Smooth muscle cell of the coronary artery (primary cell): ENCODE measurements around the gene RASGRP1. TPM values are rescaled to one million over a fixed set of nuclear protein-coding genes. Genes with fewer than 3 reads are reported as not detected.

Experiments
- total RNA-seq: library from RNA; depleted of rRNA; stranded (reverse); fragments of >200 nt; gene quantifications from 2 replicates; pipeline ENCODE4 v1.2.3, GENCODE V29; 2014; ENCODE audit warnings: low replicate concordance

The RASGRP1 gene
- total RNA-seq: under 0.01 and 0.08 TPM in 2 replicates

DNA sequence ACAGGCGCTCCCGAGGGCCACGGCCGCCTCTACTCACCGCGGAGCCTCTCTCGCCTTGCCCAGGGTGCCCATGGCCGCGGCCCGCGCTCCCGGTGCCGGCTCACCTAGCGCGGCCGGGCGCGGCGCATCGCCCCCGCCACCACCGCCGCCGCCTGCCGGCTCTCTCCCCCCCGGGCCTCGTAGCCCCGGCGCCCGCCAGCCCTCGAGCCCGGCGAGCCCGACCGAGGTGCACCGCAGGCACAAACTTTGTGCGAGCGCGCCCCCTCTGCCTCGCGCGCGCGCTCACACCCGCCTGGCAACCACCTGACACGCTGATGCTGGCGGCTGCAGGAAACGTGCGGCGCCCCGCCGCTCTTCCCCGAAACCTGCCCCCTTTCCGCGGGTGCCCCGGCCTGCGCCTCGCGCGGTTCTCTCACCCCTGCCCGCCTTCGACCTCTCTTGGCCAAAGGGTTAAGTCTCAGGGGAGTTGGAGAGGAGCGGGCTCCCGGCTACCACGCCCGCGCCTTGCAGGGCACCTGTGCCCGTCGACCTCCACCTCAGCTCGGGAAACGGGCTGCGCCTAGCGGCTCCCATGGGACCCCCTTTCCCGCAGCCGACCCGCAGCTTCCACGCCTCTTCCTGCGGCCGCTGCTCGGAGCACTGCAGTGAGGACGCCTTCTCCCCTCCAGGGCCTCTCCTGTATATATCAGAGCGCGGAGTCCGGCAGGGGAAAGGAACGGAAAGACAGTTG, at the start of gene RASGRP1:
TSS of gene RASGRP1 (minus strand) at position 258 of the 730 bp plus-strand sequence. CDS start at position 72, 186 bp downstream.

DNA sequence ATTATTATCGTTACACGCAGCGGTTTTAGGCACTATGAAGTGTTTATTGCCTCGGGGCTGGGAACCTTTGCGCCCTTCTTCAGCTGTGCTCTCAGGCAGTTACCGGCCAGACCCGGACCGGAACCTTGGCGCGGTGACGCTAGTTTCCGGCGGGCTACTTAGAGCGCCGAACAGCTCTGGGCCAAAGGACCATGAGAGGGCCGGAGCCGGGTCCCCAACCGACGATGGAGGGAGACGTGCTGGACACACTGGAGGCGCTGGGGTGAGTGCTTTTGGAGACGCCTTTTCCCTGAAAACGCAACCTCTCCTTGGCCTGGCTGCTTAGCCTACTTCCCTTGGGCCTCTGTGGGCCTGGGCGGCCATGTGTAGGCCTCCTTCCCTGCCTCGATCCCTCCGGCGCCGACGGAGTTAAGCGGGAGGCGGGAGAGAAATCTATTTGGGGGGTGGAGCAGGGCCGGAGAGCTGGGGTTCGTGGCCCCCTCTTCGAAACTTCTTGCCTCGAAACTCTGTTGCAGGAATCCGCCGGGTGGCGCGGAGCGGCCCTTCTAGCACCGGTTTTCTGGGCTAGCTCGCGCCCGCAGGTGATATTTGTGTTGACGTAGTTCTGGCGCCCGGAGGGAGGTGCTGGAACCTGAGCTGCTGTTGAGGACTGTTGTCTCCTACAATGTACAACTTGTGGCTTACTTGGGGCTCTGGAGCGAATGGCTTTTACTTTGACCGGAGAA, 110.5 kb downstream of the RASGRP1 start, which contains the start of gene FAM98B:
TSS of gene FAM98B (plus strand) at position 157 of the 725 bp plus-strand sequence. CDS start at position 192, 35 bp downstream.

Other genes with a start within 250 kb of the RASGRP1 start
- gene FAM98B, start 110.7 kb downstream of the RASGRP1 start, total RNA-seq: 1.1 and 6.2 TPM in 2 replicates